Measurements from ENCODE around the gene HDAC10.

Gene HDAC10

DNA sequence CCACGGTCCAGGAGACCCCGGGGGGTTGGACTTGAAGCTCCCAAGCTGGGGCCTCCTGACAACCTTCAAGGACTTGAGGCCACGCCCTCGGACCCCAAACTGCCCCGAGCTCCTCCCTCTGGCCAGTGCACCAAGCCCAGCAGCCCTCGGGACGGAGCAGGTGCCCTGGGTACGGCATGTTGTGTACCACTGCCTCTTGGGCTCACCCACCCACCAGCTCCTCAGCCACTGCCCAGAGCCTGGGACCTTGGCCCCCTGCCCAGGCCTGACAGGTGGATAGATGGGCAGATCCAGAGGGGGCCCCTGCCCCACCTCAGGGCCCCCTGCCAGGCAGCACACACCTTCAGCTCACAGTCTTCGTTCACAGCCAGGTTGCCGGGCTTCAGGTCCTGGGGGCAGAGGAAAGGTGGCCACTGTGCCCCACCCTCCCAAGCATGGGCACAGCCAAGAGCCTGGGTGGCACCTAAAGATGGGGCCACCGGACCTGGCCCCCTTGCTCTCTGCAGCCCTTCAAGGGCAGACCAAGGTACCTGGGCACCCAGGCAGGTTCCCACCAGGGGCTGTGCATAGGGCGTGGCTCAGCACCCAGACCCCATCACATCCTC, 5.3 kb upstream of the HDAC10 start:
- no peak for DNase-seq (ENCODE audit: low spot score)

DNA sequence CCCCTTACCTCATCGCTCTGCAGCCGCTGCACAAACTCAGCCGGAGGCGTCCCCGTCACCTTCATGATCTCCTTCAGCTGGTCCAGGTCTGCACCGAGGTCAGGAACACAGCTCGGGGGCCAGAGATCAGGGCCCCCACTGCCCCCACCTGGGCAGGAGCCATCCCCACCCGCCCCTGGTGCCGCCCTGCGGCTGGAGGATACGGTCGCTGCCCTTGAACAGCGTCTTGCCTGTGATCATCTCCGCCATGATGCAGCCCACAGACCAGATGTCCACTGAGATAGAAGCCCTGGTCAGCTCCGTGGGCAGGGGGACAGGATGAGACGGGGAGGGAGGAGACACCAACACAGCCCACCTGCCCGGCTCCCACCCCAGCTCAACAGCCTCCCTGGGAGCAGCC, 4.5 kb upstream of the HDAC10 start:
- no peak for DNase-seq (ENCODE audit: low spot score)

DNA sequence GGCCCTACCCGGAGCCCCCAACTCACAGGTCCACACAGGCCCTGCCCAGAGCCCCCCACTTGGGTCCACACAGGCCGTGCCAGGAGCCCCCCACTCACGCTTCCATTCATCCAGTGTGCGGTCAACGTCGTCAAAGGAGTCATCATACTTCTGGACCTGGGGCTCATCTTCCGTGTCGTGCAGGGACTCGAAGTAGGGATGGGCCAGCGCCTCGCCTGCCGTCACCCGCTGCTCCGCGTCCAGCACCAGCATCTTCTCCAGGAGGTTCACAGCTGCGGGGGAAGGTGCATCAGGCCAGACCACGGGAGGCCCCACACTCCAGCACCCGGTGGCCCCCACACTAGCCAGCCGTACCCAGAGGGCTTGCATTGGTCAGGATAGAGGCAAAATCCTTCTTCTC, 4.0 kb upstream of the HDAC10 start:
- no peak for DNase-seq (ENCODE audit: low spot score)

DNA sequence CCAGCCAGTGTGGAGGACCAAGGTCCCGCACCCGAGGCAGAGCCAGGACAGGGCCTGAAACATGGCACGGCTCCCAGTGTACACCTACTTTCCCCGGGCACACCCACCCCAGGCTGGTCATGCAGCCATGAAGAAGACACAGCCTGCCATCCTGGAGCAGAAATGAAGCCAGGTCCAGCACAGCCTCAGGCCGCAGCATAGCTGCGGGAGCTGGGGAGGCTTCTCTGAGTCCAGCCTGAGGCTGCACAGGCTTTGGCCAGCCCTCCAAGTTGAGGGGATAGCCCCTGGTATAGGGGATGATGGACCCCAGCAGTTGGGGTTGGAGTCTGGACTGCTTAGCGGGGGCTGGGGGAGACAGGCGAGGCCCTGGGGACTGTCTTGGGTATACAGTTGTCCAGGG, 2.9 kb upstream of the HDAC10 start:
- no peak for DNase-seq (ENCODE audit: low spot score)

DNA sequence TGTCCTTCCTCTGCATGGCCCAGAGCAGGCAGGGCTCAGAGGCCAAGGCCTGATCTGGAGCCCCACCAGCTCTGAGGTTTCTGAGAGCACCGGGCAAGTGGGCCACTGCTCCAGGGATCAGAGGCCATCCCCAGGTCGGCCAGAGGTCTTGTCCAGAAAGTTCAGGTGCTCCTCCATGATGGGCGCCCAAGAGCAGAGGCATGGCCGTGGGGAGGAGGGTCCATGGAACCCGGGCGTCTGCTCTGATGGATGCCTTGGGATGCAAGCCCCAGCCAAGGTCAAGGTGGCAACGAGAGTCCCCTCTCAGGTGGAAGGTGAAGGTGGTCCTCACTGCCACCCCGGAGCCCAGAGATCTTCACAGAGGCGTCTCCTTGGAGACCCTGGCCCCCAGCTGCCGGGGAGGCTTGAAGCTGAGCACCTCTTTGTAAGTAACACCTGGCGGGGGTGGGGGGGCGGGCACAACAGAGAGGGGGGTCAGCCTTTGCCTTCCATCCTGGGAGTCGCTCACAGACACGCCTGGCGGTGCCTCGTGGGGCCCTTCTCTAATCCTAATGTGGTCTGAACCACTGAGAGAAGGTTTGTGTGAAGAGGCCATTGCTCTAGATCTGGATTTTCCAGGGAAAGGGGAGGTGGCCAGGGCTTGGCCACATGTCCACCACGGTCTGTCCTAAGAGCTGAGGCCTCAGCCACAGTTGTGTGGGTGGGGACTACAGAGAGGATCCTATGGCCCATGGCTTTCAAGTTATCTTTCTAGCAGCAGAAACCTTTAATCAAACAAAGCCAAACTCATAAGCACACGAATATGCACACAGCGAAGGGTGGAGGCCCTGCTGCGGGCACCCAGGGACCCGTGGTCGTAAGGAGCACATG, 2.2 kb upstream of the HDAC10 start:
- no peak for DNase-seq (ENCODE audit: low spot score)

DNA sequence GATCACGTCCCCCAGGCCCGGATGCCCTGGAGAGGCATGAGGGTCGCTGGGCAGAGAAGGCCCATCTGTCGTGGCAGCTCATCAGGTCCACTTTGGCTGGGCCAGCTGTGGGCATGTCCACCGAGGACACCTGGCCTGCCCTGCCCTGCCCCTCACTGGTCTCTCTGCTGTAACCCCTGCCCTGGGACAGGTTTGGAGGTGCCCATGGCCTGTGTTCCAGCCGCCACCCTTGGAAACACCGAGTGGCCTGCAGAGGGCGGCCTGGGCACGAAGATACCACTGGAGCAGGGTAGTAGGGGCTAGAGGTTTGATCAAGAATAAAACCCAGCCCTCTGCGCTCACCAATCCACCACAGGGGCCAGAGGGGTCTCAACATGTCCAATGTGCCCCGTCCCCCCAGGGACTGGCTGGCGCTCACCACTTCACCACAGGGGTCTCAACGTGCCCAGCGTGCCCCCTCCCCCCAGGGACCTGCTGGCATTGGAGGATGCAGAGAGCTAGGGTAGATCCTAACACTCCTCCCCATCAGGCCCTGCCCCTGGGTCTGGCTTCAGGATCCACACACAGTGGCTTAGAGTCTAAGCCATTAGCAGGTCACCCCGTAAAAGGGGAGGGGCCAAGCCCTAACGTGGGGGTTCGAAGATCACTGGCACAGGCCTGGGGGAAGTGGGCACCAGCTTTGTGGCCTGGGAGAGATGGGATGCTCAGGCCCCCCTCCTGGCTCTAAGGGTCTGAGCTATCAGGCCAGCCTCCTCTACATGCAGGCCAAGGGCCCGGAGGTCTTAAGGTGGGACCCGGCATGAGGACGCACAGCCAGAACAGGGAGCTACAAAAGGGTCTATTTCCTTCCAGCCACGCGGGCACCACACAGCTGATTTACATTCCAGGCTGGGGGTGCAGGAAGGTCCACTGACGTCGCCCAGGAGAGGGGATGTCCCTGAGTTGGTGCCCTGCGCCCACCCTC, 1.3 kb upstream of the HDAC10 start:
- no peak for DNase-seq (ENCODE audit: low spot score)

DNA sequence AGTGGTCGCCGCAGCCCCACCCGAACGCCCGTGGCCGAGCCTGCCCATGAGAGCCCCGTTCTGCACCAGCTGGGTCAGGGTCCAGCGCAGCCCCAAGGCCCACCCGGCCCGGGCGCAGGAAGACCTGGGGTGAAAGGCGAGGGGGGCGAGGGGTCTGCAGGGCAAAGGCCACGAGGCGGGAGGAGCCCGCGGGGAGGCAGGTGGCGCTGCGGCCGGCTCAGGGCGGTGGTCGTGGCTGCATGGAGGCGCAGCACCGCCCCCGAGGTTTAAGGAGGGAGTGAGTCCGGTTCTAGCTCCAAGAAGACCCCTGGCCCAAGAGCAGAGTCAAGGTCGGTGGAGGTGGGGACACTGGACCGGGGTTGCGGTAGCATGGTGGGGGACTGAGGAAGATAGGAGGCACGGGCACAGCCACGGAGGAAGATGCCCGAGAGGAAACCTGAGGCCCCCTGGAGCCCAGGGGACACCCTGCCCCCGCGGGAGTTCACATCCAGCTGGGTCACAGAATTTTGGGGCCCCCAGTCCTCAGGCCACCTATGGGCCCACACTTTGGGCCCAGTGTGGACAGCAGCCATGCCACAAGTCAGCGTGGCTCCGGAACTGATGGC, 514 bp upstream of the HDAC10 start:
- DNase-seq (ENCODE audit: low spot score), result no peak

DNA sequence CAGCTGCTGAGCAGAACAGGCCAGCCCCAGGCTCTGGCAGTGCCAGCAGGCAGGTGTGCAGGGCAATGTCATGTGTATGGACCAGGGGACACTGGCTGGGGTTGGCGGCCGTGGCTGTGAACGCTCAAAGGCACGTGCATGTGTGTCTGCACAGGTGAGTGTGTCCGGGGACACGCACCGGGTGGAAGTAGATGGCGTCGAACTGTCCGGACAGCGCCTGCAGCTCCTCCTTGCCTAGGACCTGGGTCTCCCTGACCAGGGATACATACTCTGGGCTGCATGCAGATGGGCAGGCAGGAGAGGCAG, 863 bp downstream of the HDAC10 start:
- DNase-seq (ENCODE audit: low spot score), result no peak

DNA sequence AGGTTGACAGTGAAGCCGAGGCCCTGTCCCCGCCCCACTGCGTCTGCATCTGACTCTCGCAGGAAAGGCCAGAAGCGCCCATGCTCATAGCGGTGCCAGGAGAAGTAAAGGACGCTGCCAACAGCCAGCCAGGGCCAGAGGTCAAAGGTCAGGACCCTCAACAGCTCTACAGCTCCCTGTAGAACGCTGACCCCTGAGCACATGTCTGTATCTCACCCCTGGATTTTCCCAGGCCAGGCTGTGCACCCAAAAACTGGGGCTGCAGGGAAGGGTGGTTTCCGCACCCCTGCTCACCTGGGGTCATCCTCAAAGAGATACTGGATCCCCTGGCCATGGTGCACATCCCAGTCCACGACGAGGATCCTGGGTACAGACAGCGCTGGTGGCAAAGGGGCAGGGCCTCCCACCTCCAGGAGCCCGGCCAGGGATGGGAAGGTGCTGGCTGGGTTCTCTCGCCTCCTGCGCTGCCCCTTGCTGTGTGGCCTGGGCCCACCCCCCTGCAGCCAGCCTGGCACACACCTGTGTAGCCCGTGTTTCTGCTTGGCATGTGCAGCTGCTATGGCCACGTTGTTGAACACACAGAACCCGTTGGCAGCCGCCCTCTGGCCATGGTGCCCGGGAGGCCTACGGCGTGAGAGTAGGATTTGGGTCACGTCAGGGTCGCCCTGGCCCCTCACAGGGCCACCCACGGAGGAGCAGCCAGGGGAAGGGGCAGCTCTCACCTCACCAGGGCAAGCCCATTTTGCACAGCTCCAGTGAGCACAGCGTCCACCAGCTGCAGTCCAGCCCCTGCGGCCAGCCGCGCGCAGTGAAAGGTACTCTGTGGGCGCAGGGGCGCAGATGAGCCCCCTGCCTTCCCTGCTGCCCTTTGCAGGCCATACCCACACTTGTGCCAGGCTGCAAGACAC, 1.5 kb downstream of the HDAC10 start:
- DNase-seq (ENCODE audit: low spot score), result no peak

DNA sequence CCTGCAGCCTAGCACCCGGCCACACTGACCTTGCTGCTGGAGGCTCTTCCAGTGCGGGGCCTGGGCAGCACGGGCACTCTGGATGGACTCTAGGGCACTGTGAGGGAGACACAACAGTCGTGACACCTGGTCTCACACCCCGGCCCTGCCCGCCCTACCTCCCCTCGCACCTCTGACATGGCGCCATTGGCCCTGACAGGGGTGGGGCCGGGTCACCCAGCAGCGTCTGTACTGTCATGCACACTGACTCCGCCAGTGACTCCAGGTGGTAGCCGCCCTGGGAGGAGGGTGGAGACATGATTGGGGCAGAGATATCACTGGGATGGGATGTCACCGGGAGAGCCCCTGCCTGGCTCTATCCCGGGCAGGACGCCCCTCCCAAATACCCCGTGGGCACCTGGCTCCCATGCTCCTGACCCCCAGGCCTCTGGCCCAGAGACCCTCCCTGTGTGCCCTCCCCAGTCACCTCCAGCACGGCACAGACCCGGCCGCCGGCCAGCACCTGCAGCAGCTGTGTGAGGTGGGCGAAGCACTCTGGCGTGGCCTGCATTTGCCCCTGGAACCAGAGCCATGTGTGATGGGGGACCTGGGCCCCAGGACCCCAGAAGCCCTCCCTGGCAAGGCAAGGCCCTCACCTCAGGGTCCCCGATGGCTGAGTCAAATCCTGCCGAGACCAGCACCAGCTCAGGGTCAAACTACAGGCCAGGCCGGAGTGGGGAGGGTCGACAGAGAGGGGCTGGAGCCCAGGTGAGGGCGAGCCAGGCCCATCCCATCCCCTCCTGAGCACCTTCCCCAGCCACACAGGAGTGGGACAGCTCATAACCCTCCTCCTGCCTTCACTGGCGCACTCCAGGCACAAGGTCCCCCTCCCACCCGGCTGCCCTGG, 2.6 kb downstream of the HDAC10 start:
- no peak for DNase-seq (ENCODE audit: low spot score)

DNA sequence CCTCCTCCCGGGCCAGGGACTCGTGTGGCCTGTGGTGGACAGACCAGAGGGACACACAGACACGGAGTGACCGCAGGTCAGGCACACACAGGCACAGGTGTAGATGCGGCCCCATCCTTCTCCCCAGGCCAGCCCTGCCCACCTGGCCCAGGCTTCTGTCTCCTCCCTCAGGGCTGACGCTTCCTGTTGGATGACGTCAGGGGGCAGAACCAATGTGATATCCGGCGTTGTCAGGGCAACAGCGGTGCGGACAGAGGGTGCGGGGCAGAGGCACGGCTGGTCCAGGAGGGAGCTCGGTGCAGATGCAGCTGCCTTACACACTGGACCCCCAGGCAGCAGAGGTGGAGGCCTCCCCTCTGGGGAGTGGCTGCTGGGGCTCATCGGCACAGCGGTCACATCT, 3.3 kb downstream of the HDAC10 start:
- DNase-seq (ENCODE audit: low spot score), result no peak

DNA sequence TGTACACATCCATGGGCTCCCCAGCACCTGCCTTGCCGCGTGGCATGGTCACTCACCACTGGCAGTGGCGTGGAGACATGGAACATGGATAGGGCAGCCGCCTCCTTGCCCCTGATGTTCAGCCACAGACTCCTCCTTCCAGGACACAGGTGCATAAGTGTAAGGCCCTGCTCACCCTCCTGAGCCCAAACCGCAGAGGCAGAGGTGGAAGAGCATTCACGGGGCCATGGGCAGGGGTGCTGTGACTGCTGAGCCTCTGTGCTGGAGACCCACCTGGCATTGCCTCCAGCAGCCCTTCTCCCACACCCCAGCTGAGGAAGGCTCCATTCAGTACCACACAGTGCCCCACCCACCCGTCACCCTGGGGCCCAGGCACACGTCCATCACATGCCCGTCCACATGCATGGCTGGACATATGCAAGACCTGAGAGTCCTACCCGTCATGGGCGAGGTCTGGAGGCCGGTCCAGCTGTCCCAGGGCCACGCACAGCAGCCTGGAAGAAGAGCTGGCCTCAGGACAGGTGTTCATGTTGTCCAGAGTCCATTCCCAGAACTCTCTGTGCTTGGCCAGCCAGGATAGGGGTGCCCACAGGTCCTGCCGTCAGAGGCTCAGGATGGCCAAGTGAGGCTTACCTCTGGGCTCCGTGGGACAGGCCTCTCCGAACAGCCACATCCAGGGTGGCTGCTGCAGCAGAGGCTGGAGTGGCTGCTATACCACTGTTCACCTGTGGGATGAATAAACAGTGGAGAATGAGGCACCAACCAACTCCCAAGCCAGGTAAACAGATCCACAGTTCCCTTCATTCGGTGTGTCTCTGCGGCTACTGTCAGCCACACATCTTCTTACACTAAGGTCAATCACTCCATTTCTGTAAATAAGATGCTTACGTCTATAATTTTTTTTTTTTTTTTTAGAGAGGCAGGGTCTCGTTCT, 4.6 kb downstream of the HDAC10 start:
- DNase-seq (ENCODE audit: low spot score), result no peak

DNA sequence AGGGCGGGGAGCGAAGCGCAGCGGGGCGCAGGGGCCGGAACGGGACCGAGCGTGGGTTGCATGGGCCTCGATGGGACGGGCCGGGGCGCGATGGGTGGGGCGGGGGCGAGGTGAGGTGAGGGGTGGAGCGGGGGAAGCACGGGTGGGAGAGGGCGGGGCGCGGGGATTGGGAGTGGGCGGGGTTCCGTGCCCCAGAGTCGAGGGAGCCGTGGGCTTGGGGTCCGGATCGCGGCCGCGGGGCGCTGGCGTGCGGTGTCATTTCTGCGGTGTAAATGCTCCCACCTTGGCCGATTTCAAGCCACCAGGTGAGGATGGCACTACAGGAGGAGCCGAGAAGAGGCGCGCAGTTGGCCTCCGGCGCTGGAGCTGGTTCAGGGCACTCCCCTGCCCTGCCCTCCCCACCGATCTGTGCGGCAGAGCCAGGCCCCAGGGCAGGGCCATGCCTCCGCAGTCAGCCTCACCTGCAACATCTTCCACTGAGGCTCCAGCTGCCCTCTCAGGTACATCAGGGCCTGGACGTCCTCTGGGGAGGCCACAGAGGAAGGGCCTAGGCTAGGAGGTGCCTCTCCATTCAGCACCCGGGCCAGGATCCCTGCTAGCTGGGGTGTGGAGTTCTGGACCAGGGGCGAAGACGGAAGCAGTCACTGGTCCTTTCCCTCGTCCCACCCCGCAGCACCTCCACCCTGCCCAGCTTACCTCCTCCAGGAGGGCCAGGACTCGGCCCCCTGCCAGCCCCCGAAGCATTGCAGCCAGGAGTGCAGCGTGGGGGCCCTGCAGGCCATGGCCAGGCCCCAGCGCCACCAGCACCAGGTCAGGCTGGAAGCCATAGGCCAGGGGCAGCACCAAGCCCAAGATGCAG, 5.6 kb downstream of the HDAC10 start:
- no peak for DNase-seq (ENCODE audit: low spot score)

DNA sequence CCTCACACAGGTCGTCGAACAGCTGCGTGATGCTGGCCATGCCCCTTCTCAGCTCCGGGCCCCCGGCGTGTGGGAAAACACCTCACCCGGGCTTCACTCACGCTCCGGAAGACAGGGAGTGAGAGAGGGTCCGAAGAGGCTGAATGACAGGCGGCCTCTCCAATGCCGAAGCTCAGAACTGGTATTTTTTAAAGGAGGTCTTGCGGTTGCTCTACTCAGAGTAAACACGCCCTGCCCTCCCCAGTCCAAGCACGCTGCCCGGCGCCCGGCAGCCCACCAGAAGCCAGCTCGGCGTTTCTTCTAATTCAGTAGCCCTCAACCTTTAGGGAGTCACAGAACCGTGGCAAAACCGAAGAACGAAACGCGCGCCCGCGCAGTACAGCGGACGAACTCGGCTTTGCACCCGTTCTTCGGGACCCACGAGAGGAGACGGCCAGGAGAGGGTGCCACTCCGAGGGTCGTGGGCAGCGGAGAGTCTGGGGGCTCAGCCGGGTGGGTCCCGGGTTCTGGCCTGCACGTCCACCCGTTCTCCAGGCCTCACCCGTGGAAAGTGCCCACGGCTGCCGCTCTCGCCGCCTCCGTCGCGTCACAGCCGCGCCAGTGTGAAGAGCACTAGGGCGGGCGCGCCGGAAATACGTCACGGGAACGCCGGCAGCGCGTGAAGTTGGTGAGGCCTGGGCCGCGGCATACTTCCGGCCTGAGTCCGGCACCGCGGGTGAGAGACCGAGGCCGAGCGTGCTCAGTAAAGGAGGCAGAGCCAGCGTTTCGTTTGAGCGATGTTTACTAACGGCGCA, 6.4 kb downstream of the HDAC10 start, which contains the start of gene TUBGCP6:
TUBGCP6 (minus strand) TSS at position 604 of the 794 bp plus-strand sequence; CDS start at position 40, 564 bp downstream.
- peak; percentile 94 for DNase-seq (ENCODE audit: low spot score)

DNA sequence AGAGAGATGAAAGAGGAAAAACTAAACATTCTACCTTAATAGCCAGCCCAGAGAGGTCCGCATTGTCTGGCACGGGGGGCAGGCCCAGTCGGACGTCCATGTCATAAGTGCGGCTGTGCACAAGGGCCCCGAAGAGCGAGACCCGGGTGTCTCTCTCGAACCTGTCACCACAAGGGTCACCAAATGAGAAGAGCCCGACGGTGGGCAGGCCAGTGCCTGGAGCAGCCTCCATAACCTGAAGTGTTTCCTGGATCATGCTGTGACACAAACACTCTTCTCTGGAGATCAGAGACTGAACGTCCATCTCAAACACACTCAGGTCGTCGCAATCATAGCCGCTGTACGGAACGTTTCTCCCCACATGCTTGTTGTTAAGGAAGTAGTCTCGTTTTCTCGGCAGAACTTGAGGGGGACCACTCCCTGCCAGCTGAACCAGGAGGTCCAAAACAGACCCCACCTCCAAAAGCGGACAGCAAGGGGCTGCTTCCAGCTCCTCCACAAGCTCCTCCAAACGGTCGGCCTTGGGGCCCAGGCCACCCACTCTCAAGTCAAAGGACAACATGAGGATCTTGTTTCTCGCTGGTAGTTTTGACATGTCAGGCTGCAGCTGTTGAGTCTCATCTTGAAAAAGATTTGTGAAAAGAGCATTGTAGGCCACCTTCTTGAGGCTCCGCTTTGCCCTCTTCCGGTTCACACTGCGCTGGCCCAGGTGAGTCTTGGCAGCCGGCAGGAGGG, 7.2 kb downstream of the HDAC10 start:
- DNase-seq (ENCODE audit: low spot score), result no peak

DNA sequence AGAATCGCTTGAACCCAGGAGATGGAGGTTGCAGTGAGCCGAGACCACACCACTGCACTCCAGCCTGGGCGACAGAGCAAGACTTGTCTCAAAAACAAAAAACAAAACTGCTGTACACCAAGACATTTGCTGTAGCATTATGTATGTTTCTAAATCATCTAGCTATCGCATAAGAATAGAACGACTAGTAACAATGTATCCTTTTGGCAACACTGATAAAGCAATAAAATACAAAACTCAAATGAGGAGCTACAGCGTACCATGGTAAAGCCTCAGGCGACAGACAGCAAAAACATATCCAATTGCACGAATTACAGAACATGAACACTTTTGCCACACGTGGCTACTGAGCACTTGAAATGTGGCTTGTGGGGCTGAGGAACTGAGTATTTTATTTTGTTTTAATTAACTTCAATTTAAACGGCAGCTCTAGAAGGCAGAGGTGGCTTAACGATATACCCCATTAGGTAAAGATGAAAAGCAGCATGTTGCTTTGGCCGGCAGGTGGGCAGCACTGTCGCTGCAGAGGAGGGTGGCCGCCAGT, 8.6 kb downstream of the HDAC10 start:
- no peak for DNase-seq (ENCODE audit: low spot score)
